Lower leg skin (tissue), 4 donors: ENCODE results near the gene CBR4. TPM values are rescaled to one million over a fixed set of nuclear protein-coding genes. Genes with fewer than 3 reads are reported as not detected.
"Not testable (repeated sequence)": the region's sequence is repeated elsewhere in the genome, so short reads cannot be mapped to it uniquely, and the experiment has no call there.

ENCODE experiments used
- DNase-seq, 2 donors: peaks; one replicate each; pipeline ENCODE4 v3.0.0-alpha.2; 2019; ENCODE audit warnings: low spot score in 2 of 2
- H3K4me3 ChIP-seq: fragments of 200-600 bp; sonication (generic); 2 replicates; pipeline ENCODE4 v1.5.1; 2017; ENCODE audit warnings: mild to moderate bottlenecking, low read depth; ENCODE audit not compliant: poor library complexity, severe bottlenecking
- POLR2A ChIP-seq, 2 donors: fragments of 450-650 bp; IDR thresholded peaks; one replicate each; pipeline ENCODE4 v1.6.1; 2016 to 2017; ENCODE audit warnings: antibody characterized with exemption in 2 of 2, mild to moderate bottlenecking in 1 of 2, moderate library complexity in 1 of 2
- WGBS, 2 donors: methylation state at CpG; one replicate each; pipeline ENCODE4 v1.1.5; 2018; 5-methylcytosine and 5-hydroxymethylcytosine counted together
- intact Hi-C: fragments of 100-400 bp; cut with DNase I; formaldehyde crosslinking; loops from one replicate; pipeline ENCODE4 v1.15.0; 2023; ENCODE audit warnings: low total_unique reads
- total RNA-seq, 4 donors: library from RNA; depleted of rRNA; stranded (reverse); fragments of >200 nt; gene quantifications; one replicate each; pipeline ENCODE4 v1.1.0, GENCODE V29; 2016
- TF ChIP-seq, protein P1 (sequence below), 3 donors: fragments of 450-650 bp; IDR thresholded peaks; one replicate each; pipeline ENCODE4 v1.5.1; 2016; ENCODE audit warnings: antibody characterized with exemption in 3 of 3, mild to moderate bottlenecking in 3 of 3, moderate library complexity in 2 of 3

Gene CBR4
- total RNA-seq, 4 donors from 2014 or later, result 13.7 to 37.2 (median 18.8) TPM

DNA sequence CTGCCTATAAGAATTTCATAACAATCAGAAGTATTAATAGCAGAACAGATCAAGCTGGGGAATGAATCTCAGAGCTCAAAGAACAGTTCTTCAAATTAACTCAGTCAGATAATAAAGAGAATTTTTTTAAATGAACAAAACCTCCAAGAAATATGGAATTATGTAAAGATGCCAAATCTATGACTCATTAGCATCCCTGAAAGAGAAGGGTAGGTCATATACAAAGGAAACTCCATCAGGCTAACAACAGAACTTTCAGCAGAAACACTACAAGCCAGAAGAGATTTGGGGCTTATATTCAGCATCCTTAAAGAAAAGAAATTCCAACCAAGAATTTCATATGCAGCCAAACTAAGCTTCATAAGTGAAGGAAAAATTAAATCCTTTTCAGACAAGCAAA is 28.6 kb downstream of the CBR4 start:
- no peak for DNase-seq
- intact Hi-C loops, result no loop called here
- H3K4me3 ChIP-seq, result no peak overlapping the region
- TF ChIP-seq, protein P1, sequence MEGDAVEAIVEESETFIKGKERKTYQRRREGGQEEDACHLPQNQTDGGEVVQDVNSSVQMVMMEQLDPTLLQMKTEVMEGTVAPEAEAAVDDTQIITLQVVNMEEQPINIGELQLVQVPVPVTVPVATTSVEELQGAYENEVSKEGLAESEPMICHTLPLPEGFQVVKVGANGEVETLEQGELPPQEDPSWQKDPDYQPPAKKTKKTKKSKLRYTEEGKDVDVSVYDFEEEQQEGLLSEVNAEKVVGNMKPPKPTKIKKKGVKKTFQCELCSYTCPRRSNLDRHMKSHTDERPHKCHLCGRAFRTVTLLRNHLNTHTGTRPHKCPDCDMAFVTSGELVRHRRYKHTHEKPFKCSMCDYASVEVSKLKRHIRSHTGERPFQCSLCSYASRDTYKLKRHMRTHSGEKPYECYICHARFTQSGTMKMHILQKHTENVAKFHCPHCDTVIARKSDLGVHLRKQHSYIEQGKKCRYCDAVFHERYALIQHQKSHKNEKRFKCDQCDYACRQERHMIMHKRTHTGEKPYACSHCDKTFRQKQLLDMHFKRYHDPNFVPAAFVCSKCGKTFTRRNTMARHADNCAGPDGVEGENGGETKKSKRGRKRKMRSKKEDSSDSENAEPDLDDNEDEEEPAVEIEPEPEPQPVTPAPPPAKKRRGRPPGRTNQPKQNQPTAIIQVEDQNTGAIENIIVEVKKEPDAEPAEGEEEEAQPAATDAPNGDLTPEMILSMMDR (IDR thresholded peaks at IDR 0.05), result no peak
- TF ChIP-seq POLR2A (IDR thresholded peaks at IDR 0.05), result no peak

DNA sequence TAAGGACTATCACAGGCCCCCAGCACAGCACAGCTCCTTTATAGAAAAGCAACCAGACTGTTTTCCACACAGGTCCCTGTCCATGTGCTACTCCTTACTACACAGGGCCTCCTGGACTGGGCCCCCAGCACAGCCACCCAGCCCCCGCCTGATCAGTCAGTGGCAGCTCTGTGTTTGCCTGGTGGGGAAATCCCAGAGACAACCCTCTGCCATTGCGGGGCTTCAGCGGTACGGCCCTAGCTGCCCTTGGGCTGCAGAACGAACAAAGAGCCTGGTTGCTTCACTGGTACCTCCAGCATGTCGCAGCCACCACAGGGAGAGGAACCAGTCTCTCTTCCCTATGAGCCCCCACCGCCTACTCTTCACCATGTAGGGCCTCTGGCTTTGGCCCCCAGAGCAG is 30.7 kb downstream of the CBR4 start:
- H3K4me3 ChIP-seq, result no peak overlapping the region
- WGBS, 2 donors, result 82 to 86% methylated on average over 6 to 7 of the region's 7 CpGs
- DNase-seq, result no peak
- intact Hi-C loops, result no loop called here
- TF ChIP-seq, protein P1 (IDR thresholded peaks at IDR 0.05), result no peak
- TF ChIP-seq POLR2A (IDR thresholded peaks at IDR 0.05), result no peak

DNA sequence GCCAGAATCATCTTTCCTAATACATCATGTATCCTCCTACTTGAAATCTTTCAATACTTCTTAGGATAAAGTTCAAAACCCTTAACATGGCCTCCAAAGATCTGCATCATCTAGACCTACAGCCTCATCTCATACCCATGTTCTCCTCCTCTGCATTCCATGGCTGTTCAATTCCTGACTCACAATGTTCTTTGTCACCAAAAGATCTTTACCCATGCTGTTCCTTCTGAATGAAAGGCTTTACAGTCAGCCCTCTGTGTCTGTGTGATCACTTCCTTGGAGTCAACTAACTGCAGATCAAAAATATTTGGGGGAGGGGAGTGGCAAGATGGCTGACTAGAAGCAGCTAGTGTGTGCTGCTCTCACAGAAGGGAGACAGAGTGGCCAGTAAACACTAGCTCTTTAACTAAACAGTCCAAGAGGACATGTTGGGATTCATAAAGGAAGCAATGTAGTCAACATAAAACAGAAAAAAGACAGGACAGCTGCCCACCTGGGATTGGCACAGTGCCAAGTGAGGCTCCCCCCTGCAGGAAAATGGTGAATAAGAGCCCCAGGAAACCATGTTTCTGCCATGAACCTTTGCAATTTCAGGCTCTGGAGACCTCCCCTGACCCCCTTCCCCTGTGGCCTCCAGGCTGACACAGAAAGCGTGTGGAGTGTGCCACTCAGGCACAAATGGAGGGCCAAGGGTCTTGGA is 31.9 kb downstream of the CBR4 start:
- DNase-seq, result no peak
- intact Hi-C loops, result no loop called here
- TF ChIP-seq, protein P1 (IDR thresholded peaks at IDR 0.05), result no peak
- no peak for TF ChIP-seq POLR2A (IDR thresholded peaks at IDR 0.05)
- no peak overlapping the region for H3K4me3 ChIP-seq
- 100% methylated on average over 1 of the region's 1 CpG for WGBS, 2 donors

DNA sequence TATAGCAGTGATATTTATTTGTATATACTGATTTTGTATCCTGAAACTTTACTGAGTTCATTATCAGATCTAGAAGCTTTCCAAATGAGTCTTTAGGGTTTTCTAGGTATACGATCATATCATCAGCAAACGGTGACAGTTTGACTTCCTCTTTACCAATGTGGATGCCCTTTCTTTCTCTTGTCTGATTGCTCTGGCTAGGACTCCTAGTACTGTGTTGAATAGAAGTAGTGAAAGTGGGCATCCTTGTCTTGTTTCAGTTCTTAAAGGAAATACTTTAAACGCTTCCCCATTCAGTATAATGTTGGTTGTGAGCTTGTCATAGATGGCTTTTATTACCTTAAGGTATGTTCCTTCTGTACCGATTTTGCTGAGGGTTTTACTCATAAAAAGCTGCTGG is 37.5 kb downstream of the CBR4 start:
- no peak overlapping the region for H3K4me3 ChIP-seq
- 91 to 96% methylated on average over 4 of the region's 4 CpGs for WGBS, 2 donors
- no peak for TF ChIP-seq POLR2A (IDR thresholded peaks at IDR 0.05)
- TF ChIP-seq, protein P1 (IDR thresholded peaks at IDR 0.05), result no peak
- DNase-seq, result no peak
- intact Hi-C loops, result no loop called here

GRCh38 chr4:168960716-168961115 is 49.3 kb downstream of the CBR4 start:
- DNase-seq, result no peak
- intact Hi-C loops, result no loop called here
- TF ChIP-seq, protein P1 (IDR thresholded peaks at IDR 0.05), result no peak
- TF ChIP-seq POLR2A (IDR thresholded peaks at IDR 0.05), result no peak
- no peak overlapping the region for H3K4me3 ChIP-seq
- WGBS, 2 donors, result 90 to 97% methylated on average over 5 of the region's 5 CpGs

GRCh38 chr4:168955674-168956073 is 54.4 kb downstream of the CBR4 start:
- H3K4me3 ChIP-seq, result no peak overlapping the region
- no peak for TF ChIP-seq POLR2A (IDR thresholded peaks at IDR 0.05)
- TF ChIP-seq, protein P1 (IDR thresholded peaks at IDR 0.05), result no peak
- intact Hi-C loops, result no loop called here

GRCh38 chr4:168952821-168953246 is 57.2 kb downstream of the CBR4 start:
- intact Hi-C loops, H3K4me3 ChIP-seq, DNase-seq: not testable (repeated sequence)
- 80 to 81% methylated on average over 3 of the region's 3 CpGs for WGBS, 2 donors

More at GRCh38 chr4:168955674-168956073, 54.4 kb downstream of the CBR4 start:
- no peak for DNase-seq
- WGBS, 2 donors, result 87 to 91% methylated on average over 2 of the region's 2 CpGs
